ENCODE measurements around the gene AGPAT3. TPM values are rescaled to one million over a fixed set of nuclear protein-coding genes. Genes with fewer than 3 reads are reported as not detected.

The AGPAT3 gene
- total and polyA plus RNA-seq, 8 donors, result 9.9 to 83.1 (median 36.7) TPM

DNA sequence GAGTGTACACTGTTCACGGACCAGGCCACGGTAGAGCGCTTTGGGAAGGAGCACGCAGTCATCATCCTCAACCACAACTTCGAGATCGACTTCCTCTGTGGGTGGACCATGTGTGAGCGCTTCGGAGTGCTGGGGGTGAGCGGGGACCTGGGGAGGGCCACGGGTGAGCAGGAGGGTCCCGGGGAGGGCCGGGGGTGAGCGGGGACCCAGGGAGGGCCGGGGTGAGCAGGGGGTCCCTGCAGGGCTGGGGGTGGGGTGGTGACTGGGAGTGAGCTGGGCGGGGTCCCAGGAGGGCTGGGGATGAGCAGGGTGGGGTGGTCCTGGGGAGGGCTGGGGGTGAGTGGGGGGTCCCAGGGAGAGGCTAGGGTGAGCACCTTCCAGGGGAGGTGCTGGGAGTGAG, 103.0 kb downstream of the AGPAT3 start:
- peaks cover 8 to 10% (median 8%) of the 10 kb centered on the region in 4 donors for H3K4me1 ChIP-seq
- WGBS, 5 donors, result 89 to 95% (median 95%) methylated on average over 7 to 15 of the region's 15 CpGs
- no peaks in the 10 kb centered on the region for H3K9me3 ChIP-seq
- H3K27ac ChIP-seq, result no peak overlapping the region
- TF ChIP-seq POLR2AphosphoS5 (IDR thresholded peaks at IDR 0.05) (no peak), EP300 (IDR thresholded peaks at IDR 0.05) (no peak), CTCF (IDR thresholded peaks at IDR 0.05) (no peak), POLR2A (IDR thresholded peaks at IDR 0.05) (no peak)
- DNase-seq, result no peak
- intact Hi-C loops (cut with DNase I; ENCODE audit: low total_unique reads), result no loop called here
- H3K4me3 ChIP-seq, result no peak overlapping the region
- H3K36me3 ChIP-seq, result peaks cover 45 to 89% (median 77%) of the 10 kb centered on the region in 4 donors
- H3K27me3 ChIP-seq, result no peaks in the 10 kb centered on the region

- 90 to 96% (median 95%) methylated on average over 17 to 19 of the region's 19 CpGs for WGBS, 5 donors
- H3K36me3 ChIP-seq, result peaks cover 45 to 92% (median 79%) of the 10 kb centered on the region in 4 donors
- no peak for DNase-seq
- no peak for TF ChIP-seq EP300 (IDR thresholded peaks at IDR 0.05)
- TF ChIP-seq POLR2A (IDR thresholded peaks at IDR 0.05), result no peak
- no peak for TF ChIP-seq CTCF (IDR thresholded peaks at IDR 0.05)
- no peak for TF ChIP-seq POLR2AphosphoS5 (IDR thresholded peaks at IDR 0.05)
- H3K4me3 ChIP-seq, result no peak overlapping the region
- no peak overlapping the region for H3K27ac ChIP-seq
- no peaks in the 10 kb centered on the region for H3K27me3 ChIP-seq
- no peaks in the 10 kb centered on the region for H3K9me3 ChIP-seq
- intact Hi-C loops (cut with DNase I; ENCODE audit: low total_unique reads), result no loop called here
- H3K4me1 ChIP-seq, result peaks cover 8 to 15% (median 13%) of the 10 kb centered on the region in 4 donors
These were observed 103.5 kb downstream of the AGPAT3 start for GRCh38 chr21:43968410-43969114.

DNA sequence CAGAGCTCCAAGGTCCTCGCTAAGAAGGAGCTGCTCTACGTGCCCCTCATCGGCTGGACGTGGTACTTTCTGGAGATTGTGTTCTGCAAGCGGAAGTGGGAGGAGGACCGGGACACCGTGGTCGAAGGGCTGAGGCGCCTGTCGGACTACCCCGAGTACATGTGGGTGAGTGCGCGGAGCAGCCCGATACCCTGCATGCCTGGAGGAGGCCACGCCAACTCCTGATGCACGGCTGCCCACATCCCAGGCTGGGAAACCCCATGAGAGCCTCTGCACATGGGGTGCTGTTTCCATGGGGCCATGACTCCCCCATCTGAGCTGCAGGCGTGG, 104.1 kb downstream of the AGPAT3 start:
- Histone ChIP-seq H3K27me3 (no peaks in the 10 kb centered on the region), H3K27ac (no peak overlapping the region), H3K4me3 (no peak overlapping the region), H3K36me3 (peaks cover 45 to 95% (median 81%) of the 10 kb centered on the region in 4 donors), H3K9me3 (no peaks in the 10 kb centered on the region), H3K4me1 (peaks cover 8 to 17% (median 13%) of the 10 kb centered on the region in 4 donors)
- TF ChIP-seq POLR2AphosphoS5 (IDR thresholded peaks at IDR 0.05) (no peak), CTCF (IDR thresholded peaks at IDR 0.05) (no peak), POLR2A (IDR thresholded peaks at IDR 0.05) (no peak), EP300 (IDR thresholded peaks at IDR 0.05) (no peak)
- DNase-seq, result no peak
- intact Hi-C loops (cut with DNase I; ENCODE audit: low total_unique reads), result no loop called here
- WGBS, 5 donors, result 93 to 98% (median 94%) methylated on average over 9 to 17 of the region's 17 CpGs

- H3K27ac ChIP-seq, result no peak overlapping the region
- DNase-seq, result no peak
- H3K9me3 ChIP-seq, result no peaks in the 10 kb centered on the region
- intact Hi-C loops (cut with DNase I; ENCODE audit: low total_unique reads), result no loop called here
- WGBS, 5 donors, result 95 to 96% (median 95%) methylated on average over 16 to 18 of the region's 18 CpGs
- peaks cover 8 to 22% (median 19%) of the 10 kb centered on the region in 4 donors for H3K4me1 ChIP-seq
- TF ChIP-seq EP300 (IDR thresholded peaks at IDR 0.05), result no peak
- TF ChIP-seq CTCF (IDR thresholded peaks at IDR 0.05), result no peak
- no peak overlapping the region for H3K4me3 ChIP-seq
- no peaks in the 10 kb centered on the region for H3K27me3 ChIP-seq
- peaks cover 45 to 83% (median 78%) of the 10 kb centered on the region in 4 donors for H3K36me3 ChIP-seq
These were observed 105.5 kb downstream of the AGPAT3 start for GRCh38 chr21:43970551-43970950.
